ENCODE results near the gene RTN4IP1. TPM values are rescaled to one million over a fixed set of nuclear protein-coding genes. Genes with fewer than 3 reads are reported as not detected.
A peak's percentile ranks its signal among the peaks of the same experiment; 100 is the strongest.

Gene RTN4IP1, protein sequence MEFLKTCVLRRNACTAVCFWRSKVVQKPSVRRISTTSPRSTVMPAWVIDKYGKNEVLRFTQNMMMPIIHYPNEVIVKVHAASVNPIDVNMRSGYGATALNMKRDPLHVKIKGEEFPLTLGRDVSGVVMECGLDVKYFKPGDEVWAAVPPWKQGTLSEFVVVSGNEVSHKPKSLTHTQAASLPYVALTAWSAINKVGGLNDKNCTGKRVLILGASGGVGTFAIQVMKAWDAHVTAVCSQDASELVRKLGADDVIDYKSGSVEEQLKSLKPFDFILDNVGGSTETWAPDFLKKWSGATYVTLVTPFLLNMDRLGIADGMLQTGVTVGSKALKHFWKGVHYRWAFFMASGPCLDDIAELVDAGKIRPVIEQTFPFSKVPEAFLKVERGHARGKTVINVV
- total RNA-seq (2014; rRNA removed): 9.5 and 10.8 TPM in 2 replicates
- polyA plus RNA-seq (2012): 7.6 TPM

DNA sequence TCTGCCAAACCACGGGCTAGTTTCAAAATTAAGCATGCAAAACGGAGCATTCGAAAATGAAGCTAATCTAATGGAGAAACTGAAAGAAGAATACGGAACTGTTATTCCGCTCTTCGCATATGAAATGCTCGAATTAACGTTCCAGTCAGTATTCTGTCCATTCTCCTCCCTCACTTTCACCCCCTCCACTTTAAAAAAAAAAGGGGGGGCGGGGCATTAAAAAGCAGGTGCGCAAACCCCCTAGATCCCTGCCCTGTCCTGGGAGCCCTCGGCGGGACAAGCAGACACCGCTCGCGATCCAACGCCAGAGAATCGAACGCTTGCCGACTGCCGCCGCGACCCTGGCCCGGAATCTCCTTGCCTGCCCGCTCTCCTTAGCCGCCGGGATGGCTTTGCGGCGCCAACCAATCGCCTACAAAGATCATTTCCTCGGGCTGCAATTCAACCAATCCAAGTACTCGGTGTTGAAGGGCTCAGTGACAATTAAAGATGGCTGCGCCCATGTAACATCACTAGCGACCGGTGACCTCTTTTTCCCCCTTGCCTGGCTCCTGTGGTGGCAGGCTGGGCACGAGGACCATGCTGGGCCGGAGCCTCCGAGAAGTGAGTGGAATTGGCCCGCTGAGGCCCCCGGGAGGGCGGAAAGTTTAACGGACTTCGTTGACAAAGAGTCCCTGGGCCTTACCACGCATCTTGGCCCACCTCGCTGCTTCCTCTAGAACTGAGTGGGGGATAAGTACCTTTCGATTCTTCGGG, at the start of gene RTN4IP1, which contains the start of gene QRSL1:
TSS of gene RTN4IP1 (minus strand) at position 396 of the 756 bp plus-strand sequence. CDS start 477 bp downstream, outside the sequence.
TSS of gene QRSL1 (plus strand) at position 476 of the 756 bp plus-strand sequence. CDS start at position 580, 104 bp downstream.
- DNase-seq (ENCODE audit: low read depth): peak; percentile 91

DNA sequence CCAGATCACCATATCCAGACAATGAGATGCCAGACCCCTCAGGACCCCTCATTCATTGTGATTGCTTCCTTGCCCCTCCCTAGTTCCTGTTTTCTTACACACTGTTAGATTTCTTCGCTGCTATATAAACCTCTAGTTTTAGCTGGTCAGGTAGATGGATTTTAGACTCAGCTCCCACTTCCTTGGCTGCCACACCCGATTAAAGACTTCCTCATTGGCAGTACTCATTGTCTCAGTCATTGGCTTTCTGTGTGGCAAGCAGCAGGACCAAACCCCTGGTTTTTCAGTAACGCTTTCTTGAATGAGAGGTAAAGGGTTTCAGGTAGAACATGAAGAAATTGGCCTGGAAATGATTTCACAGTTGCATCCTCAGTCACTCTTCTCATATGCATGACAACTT, 48.0 kb upstream of the RTN4IP1 start:
- no peak for DNase-seq (ENCODE audit: low read depth)

DNA sequence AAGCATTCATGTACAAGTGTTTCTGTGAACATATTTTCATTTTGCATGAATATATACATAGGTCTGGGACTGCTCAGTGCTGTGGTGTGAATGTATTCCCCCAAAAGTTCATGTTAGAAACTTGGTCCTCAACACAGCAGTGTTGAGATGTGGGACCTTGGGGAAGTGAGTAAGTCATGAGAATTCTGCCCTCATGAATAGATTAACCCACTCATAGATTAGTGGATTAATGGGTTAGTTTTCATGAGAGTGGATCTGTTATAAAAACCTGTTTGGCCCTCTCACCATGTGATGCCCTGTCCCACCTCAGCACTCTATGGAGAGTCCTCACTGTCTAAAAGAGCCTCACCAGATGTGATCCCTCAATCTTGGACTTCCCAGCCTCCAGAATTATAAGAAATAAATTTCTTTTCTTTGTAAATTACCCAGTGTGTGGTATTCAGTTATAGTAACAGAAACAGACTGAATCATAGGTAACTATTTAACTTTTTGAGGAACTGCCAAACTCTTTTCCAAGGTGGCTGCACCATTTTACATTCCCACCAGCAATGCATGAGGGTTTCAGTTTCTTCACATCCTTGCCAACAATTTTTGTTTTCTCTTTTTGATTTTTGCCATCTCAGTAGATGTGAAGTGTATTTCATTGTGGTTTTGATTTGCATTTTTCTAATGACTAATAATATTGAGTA, 45.4 kb upstream of the RTN4IP1 start:
- DNase-seq (ENCODE audit: low read depth): no peak

DNA sequence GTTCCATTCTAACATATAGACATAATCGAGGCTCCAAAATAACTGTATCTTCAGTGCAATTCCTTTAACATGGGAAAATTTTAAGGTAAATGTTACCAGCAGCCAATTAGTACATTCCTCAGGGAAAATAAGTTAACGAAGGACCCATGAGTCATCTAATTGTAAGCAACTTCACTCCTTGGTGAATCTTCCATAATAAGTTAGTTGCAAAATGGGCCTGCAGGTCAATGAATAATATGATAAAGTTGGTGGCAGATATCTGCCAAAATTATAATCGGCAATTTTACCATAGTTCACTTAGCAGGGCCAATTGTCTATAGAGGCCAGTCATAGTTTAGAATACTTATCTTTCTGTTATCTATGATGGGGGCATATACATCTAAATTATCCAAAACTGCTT, 42.4 kb upstream of the RTN4IP1 start:
- no peak for DNase-seq (ENCODE audit: low read depth)

DNA sequence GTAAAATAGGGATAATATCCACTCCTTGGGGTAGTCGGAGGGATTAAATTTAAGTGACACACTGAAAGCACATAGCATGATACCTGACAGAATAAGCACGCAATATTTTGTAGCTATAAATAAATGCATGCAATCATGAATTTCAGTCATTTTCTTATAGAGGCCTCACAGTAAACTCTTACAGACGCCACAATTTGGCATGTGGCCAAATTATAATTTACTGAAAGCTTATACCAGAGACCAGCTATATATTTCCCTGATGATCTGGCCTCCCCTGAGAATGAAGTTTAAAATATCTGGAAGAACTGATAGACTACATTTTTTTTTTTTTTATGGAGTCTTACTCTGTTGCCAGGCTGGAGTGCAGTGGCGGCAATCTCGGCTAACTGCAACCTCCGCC, 40.9 kb upstream of the RTN4IP1 start:
- DNase-seq (ENCODE audit: low read depth): no peak

DNA sequence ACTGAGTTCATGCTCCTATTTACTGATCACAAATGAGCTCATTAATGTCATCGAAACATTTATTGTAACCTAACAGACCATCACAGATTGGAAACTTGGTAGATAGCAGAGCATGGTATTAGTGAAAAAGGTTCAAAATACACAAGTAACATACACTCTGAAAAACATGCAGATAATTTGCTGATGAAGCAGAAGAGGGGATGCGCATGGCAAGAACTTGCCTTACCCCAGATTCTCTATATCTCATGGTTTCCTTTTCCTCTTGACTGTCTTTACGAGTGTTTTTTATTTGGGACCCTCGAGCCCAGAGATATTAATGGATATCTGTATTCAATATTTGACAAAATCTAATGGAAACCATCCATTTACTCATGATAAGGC, 37.7 kb upstream of the RTN4IP1 start:
- no peak for DNase-seq (ENCODE audit: low read depth)

DNA sequence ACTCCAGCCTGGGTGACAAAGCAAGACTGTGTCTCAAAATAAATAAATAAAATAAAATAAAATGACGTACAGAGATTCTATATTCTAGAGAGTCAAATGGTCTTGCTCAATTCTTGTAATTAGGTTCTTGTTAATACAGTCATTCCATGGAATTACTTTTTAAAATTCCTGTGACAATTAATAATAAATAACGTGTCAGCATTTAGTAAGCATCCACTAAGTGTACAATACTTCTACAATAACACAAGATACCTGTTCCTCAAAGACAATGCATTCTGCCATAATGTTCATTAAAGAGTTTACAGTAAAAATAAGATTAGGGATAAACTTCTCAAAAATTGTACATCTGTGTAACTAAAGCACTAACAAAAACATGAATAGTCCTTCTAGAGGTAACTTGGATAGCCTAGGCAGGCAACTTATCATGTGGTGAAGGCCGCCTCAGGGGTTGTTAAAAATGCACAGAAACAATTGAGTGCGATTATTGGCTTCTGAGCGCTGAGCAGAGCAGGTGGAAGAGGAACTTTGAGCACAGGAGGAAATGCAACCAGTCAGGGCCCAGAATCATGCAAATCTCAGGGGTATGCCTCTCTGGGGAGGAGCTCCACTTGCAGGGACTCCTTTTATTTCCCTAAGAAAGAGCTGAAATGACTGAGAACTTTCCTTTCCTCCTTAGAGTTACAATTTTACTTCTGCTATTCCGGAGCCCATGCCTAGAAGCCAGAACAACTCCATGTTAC, 37.2 kb upstream of the RTN4IP1 start:
- no peak for DNase-seq (ENCODE audit: low read depth)

DNA sequence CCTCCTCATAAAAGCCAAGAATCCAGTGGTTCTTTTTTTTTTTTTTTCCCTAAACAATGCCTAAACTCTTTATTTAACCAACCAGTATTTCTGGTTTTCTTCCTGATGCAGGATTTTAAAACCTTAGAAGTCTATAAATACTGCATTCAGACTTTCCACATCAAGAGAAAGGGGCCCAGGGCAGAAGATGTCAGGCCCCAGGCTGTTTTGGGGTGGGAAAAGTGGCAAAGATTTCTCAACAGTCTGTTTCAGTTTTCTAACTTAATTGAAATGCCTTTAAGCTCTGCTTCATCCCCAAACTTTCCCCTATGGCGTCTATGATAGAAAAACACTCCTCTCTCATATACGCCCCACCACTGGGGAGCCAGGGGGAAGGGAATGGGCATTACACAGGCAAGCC, 33.2 kb upstream of the RTN4IP1 start:
- no peak for DNase-seq (ENCODE audit: low read depth)

DNA sequence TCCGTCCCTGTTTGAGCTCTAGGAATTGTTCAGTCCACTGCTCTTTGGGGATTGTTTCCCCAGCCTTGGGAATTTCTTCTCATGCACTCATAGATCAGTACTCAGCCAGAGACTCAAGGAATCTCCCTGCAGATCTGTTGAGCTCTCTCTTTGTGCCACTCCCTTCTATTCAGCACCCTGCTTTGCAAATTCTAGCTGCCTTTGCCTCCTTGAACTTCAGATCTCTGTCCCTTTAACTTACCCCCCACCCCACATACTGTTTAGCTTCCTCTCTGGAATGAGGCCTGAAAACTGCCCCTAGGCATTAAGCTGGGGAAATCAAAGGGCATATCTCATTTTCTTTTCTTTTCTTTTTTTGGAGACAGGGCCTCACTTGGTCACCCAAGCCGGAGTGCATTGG, 30.6 kb upstream of the RTN4IP1 start:
- no peak for DNase-seq (ENCODE audit: low read depth)

DNA sequence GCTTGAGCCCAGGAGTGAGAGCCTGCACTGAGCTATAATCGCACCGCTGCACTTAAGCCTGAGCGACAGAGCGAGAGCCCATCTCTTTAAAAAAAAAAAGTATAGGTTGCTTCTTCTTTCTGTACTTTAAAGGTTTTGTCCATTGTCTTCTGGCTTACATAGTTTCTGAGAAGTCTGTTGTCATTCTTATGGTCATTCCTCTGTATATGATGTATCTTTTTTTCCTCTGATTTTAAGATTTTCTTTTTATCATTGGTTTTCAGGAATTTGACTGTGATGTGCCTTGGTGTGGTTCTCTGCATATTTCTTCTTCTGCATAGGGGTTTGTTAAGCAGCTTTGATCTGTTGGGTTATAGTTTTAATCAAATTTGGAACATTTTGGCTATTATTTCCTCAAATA, 29.2 kb upstream of the RTN4IP1 start:
- DNase-seq (ENCODE audit: low read depth): peak; percentile 25

DNA sequence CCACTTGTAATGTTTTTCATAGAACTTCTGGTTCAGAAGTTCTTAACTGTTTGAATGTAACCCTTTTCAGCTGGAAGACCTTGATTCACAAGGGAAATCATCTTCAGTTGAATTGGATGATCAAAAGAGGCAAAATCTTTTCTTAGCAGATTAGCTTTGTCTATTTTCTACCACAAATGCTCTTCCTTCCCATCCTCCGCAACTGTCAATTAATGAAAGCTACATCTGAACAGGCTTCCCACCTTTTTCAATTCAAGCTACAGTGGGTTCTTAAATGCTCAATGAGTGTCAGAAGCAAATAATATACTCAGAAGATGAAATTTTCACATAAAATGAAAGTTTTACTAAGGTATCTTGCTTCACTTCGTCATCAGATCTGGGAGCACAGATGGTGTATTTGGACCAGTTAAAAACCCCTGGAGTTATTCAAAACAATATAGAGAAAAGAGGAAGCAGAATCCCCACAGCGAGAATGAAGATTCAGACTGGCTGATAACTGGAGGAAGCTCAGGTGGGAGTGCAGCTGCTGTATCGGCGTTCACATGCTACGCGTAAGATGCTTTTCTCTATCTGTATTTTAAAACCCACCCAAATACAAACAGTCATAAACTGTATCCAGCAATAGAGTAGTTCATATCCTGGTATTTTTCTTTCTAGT, 19.5 kb upstream of the RTN4IP1 start:
- DNase-seq (ENCODE audit: low read depth): no peak

DNA sequence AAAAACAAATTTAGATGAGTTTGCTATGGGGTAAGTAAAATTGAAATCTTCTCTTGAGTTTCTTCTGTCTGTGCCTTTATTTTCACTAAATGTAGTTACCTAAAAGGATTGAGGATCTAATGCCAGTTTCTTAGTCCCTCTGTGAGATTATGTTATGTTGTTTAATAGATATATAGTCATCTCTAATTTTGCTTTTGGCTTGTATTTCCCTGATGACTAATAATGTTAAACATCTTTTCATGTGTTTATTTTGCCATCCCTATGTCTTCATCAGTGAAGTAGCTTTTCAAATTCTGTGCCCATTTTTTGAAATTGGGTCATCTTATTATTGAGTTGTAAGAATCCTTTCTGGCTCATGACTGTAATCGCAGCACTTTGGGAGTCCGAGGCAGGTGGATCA, 13.8 kb upstream of the RTN4IP1 start:
- DNase-seq (ENCODE audit: low read depth): no peak

DNA sequence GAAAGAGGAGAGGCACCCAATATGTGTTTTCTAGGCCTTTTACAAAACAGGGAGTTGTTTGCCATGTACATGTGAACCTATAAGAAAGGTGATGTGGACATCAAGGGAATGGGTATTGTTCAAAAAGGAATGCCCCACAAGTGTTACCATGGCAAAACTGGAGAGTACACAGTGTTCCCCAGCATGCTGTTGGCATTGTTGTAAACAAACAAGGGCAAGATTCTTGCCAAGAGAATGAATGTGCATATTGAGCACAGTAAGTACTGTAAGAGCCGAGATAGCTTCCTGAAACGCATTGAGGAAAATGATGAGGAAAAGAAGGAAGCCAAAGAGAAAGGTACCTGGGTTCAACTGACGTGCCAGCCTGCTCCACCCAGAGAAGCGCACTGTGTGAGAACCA, 13.2 kb upstream of the RTN4IP1 start:
- DNase-seq (ENCODE audit: low read depth): peak; percentile 25

DNA sequence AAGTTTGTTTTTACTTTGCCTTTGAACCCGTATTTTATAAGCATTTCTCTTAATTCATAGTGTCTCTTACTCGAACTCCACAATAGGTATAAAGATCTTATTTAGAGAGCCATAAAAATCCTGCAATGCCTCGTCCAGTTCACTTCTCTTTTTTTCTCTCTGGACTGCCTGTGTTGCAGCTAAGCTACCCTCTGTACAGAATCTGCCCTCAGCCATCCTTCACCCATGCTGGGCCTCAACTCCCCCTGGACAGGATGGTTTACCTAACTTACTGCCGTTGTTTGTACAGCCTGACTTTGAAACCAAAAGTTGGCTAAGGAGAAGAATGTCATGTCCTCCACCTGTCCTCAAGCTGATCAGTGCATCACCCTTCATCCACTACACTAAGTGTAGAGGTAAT, 10.5 kb upstream of the RTN4IP1 start:
- DNase-seq (ENCODE audit: low read depth): no peak

DNA sequence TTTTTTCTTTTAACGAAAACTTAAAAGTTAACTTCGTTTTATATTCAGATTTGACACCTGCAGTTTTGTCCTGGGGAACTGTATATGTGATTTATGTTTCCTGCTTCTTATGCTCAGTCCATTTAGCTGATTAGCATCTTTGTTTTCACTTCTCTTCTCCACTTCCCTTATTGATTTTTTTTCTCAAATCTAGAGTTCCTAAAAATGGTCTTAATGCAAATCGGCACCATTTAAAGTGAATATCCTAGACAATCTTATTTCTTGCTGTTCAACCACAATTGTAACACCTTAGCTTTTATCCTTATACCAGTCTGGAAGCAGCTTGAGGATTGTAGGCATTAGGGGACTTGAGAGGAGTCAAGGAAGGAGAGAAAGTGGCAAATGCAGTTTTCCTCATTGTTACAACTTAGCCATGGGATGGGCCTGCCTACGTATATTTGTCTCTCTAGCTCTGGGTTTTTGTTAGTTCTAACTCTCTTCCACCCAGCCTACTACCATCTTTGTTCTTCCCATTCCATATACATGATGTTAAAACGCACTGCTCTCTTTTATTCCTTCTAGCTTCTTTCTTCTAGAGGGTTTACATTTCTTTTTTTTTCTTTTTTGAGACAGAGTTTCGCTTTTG, 8.5 kb upstream of the RTN4IP1 start:
- no peak for DNase-seq (ENCODE audit: low read depth)

DNA sequence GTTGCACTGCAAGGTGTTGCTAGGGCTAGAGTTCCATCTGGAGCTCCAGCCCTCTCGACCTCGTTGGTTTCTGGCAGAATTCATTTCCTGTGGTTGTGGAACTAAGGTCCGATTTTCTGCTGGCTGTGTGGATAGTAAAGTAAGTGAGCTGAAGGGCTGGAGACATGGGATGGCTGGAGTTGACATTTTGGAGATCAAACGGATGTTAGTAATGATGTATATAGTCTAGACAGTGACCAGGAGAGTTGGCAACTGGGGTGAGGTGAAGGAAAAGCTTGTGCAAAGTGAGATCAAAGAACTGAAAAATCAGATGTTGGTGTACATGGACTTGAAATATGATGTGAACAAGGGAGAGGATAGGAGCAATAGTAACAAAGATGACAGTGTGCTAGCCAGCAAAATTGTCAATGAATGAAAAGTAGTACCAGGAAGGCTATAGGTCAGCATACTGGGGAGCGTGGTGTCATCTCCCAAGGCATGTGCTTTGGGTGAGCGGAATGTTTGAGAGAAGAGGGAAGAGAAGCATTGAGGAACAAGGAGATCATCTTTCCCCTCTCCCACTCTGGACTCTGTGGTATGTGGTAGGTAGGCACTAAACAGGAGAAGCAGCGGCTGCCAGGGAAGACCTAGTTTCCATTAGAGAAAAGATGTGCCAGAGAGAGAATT, 7.9 kb upstream of the RTN4IP1 start:
- no peak for DNase-seq (ENCODE audit: low read depth)

DNA sequence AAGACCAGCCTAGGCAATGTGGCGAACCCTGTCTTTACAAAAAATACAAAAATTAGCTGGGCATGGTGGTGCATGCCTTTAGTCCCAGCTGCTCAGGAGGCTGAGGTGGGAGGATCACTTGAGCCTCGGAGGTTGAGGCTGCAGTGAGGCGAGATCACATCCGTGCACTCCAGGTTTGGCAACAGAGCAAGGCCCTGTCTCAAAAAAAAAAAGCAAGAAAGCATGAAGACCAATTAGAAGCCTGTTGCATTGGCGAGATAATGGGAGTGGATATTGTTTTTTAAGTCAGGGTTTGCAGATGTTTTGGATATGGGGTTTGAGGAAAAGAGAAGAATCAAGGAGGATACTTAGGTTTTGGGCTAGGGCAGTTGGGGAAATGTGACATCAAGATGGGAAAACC, 5.3 kb upstream of the RTN4IP1 start:
- no peak for DNase-seq (ENCODE audit: low read depth)

DNA sequence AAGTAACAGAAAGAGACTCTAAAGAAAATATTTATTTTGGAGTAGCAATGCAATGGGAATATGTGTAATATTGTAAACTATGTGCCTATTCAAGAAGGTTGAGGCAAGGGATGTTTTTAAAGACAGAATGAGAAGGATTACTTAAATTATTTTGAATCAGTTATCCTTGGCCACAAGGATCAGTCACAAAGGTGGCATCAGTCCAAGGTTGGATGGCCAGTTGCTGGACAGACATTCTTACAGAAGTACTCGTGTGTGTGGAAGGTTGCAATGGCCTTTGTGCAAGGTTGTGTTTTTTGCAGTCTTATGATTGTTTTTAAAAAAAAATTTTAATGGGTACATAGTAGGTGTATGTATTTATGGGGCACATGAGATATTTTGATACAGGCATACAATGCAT, 2.0 kb upstream of the RTN4IP1 start:
- DNase-seq (ENCODE audit: low read depth): peak; percentile 62

DNA sequence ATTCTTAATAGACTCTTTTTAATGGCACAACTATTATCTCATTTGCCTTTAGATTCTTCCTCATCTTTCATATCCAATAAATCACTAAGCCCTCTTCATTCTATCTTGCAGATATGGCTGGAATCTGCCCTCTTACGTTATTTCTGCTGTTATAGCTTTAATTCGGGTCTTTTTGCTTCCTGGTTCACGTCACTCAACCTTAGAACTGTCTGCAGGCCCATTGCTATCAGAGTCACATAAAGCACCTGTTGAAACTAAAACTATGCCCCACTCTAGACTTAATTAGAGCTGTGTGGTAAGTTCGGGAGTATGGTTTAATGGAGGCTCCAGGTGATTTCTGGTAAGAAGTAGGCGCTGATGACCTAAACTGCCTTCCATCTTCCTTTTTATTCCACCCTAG, 1.1 kb upstream of the RTN4IP1 start:
- DNase-seq (ENCODE audit: low read depth): no peak

DNA sequence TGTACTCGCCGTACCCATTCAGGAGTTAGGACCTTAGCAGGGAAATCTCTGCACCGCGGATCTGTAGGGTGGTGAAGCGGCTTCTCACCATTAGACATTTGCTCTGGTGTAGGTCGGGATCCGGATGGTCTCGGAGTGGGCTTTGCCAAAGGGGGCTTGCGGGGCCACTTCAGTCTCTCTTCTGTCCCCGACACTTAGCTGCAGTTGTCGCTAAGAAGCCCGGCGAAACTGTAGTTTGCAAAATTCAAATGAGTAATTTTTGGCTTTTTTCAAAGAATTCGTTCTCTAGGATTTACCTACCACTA, 513 bp upstream of the RTN4IP1 start:
- no peak for DNase-seq (ENCODE audit: low read depth)
